DND-41 (cell line): Measurements from ENCODE around the gene CYP27C1.

Experiments used
- EZH2 ChIP-seq: IDR thresholded peaks from 3 replicates; pipeline ENCODE4 v1.6.1; 2012; ENCODE audit warnings: borderline replicate concordance, low read depth, mild to moderate bottlenecking, moderate library complexity, low read length, inconsistent platforms; ENCODE audit not compliant: severe bottlenecking
- TF ChIP-seq, protein P1 (sequence below): IDR thresholded peaks from 2 replicates; pipeline ENCODE4 v1.5.1; 2012; ENCODE audit warnings: borderline replicate concordance, low read length, moderate library complexity, mild to moderate bottlenecking; ENCODE audit not compliant: poor library complexity, severe bottlenecking; ENCODE audit errors: extremely low read depth

DNA sequence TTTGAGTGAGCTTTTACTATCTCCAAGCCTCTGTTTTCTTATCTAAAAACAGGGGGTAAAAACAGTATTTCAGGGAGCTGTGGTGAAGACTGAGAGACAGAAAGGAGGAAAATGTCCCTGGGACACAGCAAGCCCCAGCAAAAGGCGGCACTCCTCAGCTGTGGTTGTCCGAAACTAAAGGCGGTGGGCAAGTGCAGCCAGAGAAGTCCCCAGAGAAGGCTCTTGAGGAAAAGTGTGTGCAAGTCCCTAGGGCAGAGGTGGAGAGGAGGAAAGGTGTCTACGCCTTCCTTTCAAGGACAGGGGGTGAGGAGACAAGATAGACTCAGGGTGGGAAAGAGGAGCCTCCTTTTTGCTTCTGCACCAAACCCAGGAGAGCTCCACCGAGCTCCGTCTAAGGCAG, 45.5 kb downstream of the CYP27C1 start:
- TF ChIP-seq, protein P1, sequence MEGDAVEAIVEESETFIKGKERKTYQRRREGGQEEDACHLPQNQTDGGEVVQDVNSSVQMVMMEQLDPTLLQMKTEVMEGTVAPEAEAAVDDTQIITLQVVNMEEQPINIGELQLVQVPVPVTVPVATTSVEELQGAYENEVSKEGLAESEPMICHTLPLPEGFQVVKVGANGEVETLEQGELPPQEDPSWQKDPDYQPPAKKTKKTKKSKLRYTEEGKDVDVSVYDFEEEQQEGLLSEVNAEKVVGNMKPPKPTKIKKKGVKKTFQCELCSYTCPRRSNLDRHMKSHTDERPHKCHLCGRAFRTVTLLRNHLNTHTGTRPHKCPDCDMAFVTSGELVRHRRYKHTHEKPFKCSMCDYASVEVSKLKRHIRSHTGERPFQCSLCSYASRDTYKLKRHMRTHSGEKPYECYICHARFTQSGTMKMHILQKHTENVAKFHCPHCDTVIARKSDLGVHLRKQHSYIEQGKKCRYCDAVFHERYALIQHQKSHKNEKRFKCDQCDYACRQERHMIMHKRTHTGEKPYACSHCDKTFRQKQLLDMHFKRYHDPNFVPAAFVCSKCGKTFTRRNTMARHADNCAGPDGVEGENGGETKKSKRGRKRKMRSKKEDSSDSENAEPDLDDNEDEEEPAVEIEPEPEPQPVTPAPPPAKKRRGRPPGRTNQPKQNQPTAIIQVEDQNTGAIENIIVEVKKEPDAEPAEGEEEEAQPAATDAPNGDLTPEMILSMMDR = no peak
- no peak for TF ChIP-seq EZH2
